ENCODE results near the gene RXRA.

DNA sequence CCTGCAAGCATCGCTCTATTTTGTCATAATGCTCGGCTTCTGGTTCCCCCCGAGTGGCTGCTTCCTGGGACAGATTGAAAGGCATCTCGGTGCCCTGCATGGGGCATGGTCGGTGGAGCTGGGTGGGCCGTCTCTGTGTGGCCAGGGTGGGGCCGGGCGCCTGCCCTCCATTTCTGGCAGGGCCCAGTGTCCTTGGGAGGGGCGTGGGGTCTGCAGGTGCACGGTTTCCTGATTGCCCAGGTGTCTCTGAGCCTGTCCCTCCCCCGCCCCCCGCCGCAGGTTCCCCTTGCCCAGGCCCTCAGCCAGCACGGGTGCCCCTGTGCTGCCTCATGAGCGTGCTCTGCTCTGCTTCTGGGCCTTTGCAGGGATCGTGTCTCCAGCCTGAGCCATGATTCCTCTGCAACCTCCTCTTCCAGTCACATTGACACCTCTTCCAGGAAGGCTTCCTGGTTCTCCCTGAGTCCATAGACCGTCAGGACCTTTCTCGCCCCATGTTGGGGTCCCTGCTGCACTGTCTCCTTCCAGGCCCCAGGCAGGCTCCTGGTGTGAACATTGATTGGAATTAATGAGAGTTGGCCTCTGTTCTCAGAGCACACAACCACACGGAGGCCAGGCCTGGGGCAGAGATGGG is 90.2 kb downstream of the RXRA start:
- TF ChIP-seq, protein P1, sequence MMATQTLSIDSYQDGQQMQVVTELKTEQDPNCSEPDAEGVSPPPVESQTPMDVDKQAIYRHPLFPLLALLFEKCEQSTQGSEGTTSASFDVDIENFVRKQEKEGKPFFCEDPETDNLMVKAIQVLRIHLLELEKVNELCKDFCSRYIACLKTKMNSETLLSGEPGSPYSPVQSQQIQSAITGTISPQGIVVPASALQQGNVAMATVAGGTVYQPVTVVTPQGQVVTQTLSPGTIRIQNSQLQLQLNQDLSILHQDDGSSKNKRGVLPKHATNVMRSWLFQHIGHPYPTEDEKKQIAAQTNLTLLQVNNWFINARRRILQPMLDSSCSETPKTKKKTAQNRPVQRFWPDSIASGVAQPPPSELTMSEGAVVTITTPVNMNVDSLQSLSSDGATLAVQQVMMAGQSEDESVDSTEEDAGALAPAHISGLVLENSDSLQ (IDR thresholded peaks at IDR 0.05), result no peak
- TF ChIP-seq ARNT (IDR thresholded peaks at IDR 0.05) (no peak), TARDBP (IDR thresholded peaks at IDR 0.05) (no peak), BHLHE40 (IDR thresholded peaks at IDR 0.05; ENCODE audit: borderline replicate concordance) (no peak), FOXA1 (IDR thresholded peaks at IDR 0.05) (no peak), NFRKB (IDR thresholded peaks at IDR 0.05) (no peak), L3MBTL2 (conservative IDR thresholded peaks at IDR 0.05) (no peak), LEF1 (IDR thresholded peaks at IDR 0.05; ENCODE audit: borderline replicate concordance) (no peak), SP1 (IDR thresholded peaks at IDR 0.05) (no peak), FOXM1 (IDR thresholded peaks at IDR 0.05; ENCODE audit: borderline replicate concordance) (no peak)
